ENCODE results near the gene TTC7B.

TTC7B gene

DNA sequence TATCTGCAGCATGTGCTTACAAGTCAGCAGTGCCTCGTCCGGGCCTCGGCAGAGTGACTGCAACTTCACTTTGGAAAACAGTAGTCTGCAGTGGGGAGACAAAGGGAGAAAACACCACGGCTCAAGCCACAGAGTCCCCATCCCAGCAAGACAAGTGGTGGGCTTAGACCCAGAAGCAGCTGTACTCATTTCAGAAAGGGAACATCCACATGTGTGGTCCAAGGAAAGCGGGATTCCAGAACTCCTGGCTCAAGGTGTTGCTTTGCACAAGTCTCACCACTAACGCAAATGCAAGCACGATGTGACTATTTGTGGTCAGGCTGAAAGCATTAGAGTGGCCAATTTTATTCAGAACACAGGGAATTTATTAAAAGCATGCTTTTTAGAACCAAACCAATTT lies 198.3 kb downstream of the TTC7B start:
- Histone ChIP-seq H3K36me3 (ENCODE audit: control insufficient read depth, insufficient read depth, low read length) (no peaks in the 10 kb centered on the region), H3K4me3 (ENCODE audit: insufficient read depth, low read depth, low read length) (no peak overlapping the region), H3K9me3 (ENCODE audit: control insufficient read depth, low read length) (no peaks in the 10 kb centered on the region), H3K27me3 (ENCODE audit: control insufficient read depth, insufficient read depth, low read length, poor library complexity, severe bottlenecking) (no peaks in the 10 kb centered on the region), H3K4me1 (ENCODE audit: control insufficient read depth, insufficient read depth, low read length) (peaks cover 24% of the 10 kb centered on the region), H3K27ac (ENCODE audit: insufficient read depth, low read depth, low read length, poor library complexity, severe bottlenecking) (no peak overlapping the region)
- WGBS, 2 experiments, result 91 to 96% methylated on average over 7 of the region's 7 CpGs

DNA sequence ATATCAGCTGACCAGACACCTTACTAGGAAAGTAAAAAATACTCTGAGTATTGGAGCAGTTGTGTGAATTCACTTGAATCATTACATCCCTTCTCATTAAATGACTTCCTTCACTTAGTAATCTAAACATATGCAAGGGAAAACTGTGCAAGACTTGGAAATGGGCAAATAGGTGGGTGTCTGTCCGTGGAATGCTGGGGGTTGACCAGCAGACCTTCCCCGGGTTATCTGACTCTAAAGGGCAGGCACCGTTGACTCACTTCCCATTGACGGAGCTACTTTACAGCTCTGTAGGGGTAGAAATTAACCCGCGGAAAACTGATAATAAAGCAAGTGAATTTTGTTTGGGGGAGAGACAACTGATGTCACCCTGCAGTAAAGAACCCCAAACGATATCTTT lies 199.3 kb downstream of the TTC7B start:
- no peak overlapping the region for H3K4me3 ChIP-seq (ENCODE audit: insufficient read depth, low read depth, low read length)
- no peaks in the 10 kb centered on the region for H3K27me3 ChIP-seq (ENCODE audit: control insufficient read depth, insufficient read depth, low read length, poor library complexity, severe bottlenecking)
- H3K9me3 ChIP-seq (ENCODE audit: control insufficient read depth, low read length), result no peaks in the 10 kb centered on the region
- H3K27ac ChIP-seq (ENCODE audit: insufficient read depth, low read depth, low read length, poor library complexity, severe bottlenecking), result no peak overlapping the region
- no peaks in the 10 kb centered on the region for H3K36me3 ChIP-seq (ENCODE audit: control insufficient read depth, insufficient read depth, low read length)
- 62 to 69% methylated on average over 6 to 7 of the region's 7 CpGs for WGBS, 2 experiments
- peaks cover 24% of the 10 kb centered on the region for H3K4me1 ChIP-seq (ENCODE audit: control insufficient read depth, insufficient read depth, low read length)

DNA sequence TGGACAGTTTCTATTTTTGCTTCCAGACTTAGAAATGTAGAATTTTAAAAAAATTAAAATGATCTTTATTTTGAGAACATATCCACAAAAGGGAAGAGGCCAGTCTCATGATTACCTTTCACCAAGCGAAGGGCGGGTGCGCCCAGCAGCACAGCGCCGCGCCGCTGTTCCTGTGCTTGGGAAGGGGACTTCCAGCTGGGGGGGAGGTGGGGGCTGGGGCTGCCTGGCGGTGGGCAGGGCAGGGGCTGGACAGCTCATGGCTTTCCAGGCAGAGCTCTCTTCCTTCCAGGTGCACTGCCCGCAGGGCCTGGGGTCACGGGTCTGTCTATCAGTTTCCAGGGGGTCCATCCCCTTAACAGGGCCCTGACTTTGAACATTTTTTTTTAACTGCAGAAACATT lies 199.9 kb downstream of the TTC7B start:
- Histone ChIP-seq H3K4me3 (ENCODE audit: insufficient read depth, low read depth, low read length) (no peak overlapping the region), H3K36me3 (ENCODE audit: control insufficient read depth, insufficient read depth, low read length) (no peaks in the 10 kb centered on the region)
- WGBS, 2 experiments, result 13 to 25% methylated on average over 10 of the region's 10 CpGs

DNA sequence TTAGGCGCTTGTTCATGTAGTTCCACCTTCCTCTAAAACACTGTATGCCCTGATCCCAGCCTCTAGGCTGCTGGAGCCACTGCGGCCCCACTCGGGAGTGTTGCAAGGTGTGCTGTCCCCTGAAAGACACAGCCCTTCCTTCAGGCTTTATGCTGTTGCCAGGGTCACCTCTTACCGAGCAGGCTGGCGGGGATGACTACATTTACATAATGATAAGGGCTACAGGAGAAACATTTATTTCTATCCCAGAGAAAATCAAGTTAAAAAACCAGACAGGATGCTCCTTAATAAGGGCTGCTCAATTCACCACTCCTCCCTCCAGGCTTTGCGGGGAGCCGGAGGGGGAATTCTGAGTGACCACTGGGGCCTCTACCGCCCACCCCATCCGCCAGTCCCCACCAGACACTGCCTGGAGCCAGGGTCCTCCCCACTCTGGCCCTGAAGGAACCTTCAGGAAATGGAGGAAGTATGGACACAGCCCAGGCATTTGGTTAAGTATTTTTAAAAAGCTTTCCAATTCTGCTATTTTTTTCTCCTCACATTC lies 200.6 kb downstream of the TTC7B start:
- peaks cover 24% of the 10 kb centered on the region for H3K4me1 ChIP-seq (ENCODE audit: control insufficient read depth, insufficient read depth, low read length)
- no peaks in the 10 kb centered on the region for H3K36me3 ChIP-seq (ENCODE audit: control insufficient read depth, insufficient read depth, low read length)
- no peaks in the 10 kb centered on the region for H3K9me3 ChIP-seq (ENCODE audit: control insufficient read depth, low read length)
- 56 to 58% methylated on average over 9 of the region's 9 CpGs for WGBS, 2 experiments
- no peaks in the 10 kb centered on the region for H3K27me3 ChIP-seq (ENCODE audit: control insufficient read depth, insufficient read depth, low read length, poor library complexity, severe bottlenecking)
- peak overlapping the region; percentile 5 for H3K27ac ChIP-seq (ENCODE audit: insufficient read depth, low read depth, low read length, poor library complexity, severe bottlenecking)
- H3K4me3 ChIP-seq (ENCODE audit: insufficient read depth, low read depth, low read length), result no peak overlapping the region

More for the DNA sequence above, 199.9 kb downstream of the TTC7B start:
- no peaks in the 10 kb centered on the region for H3K9me3 ChIP-seq (ENCODE audit: control insufficient read depth, low read length)
- no peaks in the 10 kb centered on the region for H3K27me3 ChIP-seq (ENCODE audit: control insufficient read depth, insufficient read depth, low read length, poor library complexity, severe bottlenecking)
- H3K4me1 ChIP-seq (ENCODE audit: control insufficient read depth, insufficient read depth, low read length), result peaks cover 24% of the 10 kb centered on the region
- peak overlapping the region; percentile 5 for H3K27ac ChIP-seq (ENCODE audit: insufficient read depth, low read depth, low read length, poor library complexity, severe bottlenecking)

DNA sequence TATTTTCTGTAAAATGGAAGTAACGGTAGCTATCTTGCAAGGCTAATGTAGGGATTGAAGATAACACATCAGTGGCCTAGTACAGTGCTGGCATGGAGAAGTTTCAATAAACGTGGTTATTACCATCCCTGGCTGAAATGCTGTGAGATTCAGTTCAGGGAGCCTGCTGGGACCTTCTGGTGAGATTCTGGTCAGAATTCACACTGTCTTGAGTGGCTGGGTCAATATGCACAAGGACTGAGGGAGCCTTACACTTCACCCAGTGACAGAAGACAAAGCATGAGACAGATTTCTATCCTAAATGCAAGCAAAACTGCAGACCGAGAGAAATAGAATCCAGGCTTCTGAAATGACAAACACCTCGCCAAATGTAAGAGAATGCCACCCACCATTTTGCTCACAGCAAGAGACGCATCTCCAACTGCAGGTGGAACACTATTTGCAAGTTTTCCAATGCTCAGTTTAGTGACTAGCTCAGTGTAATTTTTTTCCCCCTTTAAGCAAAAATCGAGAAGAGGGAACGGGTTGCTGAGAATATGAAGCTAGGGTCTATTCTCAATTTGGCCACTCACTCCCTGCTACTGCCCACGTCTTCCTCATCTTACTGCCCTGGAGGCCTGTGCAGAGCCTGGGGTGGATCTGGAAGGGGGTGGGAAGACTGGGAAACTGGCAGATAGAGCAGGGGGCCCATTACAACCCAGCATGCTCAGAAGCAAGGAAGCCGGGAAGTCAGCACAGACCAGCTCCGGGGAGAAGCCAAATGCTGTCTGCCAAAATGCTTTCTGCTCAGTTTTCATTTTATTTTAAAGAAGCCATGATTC lies 201.3 kb downstream of the TTC7B start:
- H3K4me1 ChIP-seq (ENCODE audit: control insufficient read depth, insufficient read depth, low read length), result peaks cover 24% of the 10 kb centered on the region
- 80% methylated on average over 10 of the region's 10 CpGs for WGBS, 2 experiments

DNA sequence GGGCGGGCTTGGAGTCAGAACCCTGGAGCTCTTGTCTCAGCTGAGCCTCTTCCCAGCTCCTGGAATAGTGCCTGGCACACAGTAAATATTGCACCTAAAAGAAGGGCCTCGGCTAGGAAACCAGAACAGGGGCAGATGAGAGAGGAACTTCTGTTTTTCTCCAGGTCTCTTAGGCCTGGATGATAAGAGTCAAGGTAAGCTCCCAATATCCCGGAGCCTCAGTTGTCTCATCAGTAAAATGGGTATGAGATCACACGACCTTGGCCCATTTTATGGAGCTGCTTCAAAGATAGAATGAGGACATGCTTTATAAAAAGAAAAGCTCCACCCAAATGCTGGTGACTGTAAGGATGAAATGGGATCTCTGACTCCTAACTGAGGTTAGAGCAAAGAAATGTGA lies 202.2 kb downstream of the TTC7B start:
- Histone ChIP-seq H3K9me3 (ENCODE audit: control insufficient read depth, low read length) (no peaks in the 10 kb centered on the region), H3K4me1 (ENCODE audit: control insufficient read depth, insufficient read depth, low read length) (peaks cover 30% of the 10 kb centered on the region), H3K36me3 (ENCODE audit: control insufficient read depth, insufficient read depth, low read length) (no peaks in the 10 kb centered on the region), H3K27ac (ENCODE audit: insufficient read depth, low read depth, low read length, poor library complexity, severe bottlenecking) (no peak overlapping the region), H3K4me3 (ENCODE audit: insufficient read depth, low read depth, low read length) (no peak overlapping the region), H3K27me3 (ENCODE audit: control insufficient read depth, insufficient read depth, low read length, poor library complexity, severe bottlenecking) (no peaks in the 10 kb centered on the region)
- WGBS, 2 experiments, result 94 to 99% methylated on average over 4 of the region's 4 CpGs

More for the DNA sequence above, 201.3 kb downstream of the TTC7B start:
- no peaks in the 10 kb centered on the region for H3K27me3 ChIP-seq (ENCODE audit: control insufficient read depth, insufficient read depth, low read length, poor library complexity, severe bottlenecking)
- H3K9me3 ChIP-seq (ENCODE audit: control insufficient read depth, low read length), result no peaks in the 10 kb centered on the region
- no peaks in the 10 kb centered on the region for H3K36me3 ChIP-seq (ENCODE audit: control insufficient read depth, insufficient read depth, low read length)
- H3K27ac ChIP-seq (ENCODE audit: insufficient read depth, low read depth, low read length, poor library complexity, severe bottlenecking), result no peak overlapping the region
- H3K4me3 ChIP-seq (ENCODE audit: insufficient read depth, low read depth, low read length), result no peak overlapping the region

DNA sequence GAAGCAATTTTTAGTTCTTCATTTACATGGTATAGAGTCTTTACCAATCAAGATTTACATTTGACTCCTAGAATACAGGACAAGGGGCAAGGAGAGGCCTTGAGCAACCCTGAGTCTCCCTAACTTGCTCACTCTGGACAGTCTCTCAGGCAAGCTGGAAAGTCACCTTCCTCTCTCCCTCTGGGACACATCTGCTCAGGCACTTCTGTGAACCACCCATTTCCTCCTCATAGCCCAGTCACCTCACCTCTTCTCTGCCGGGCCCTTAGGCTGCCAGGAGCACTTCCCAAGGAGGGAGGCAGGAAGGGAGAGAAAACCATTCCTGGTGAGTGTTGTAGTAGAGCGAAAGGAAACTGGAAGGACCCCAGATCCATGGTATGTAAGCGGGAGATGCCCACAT lies 202.8 kb downstream of the TTC7B start:
- Histone ChIP-seq H3K27ac (ENCODE audit: insufficient read depth, low read depth, low read length, poor library complexity, severe bottlenecking) (no peak overlapping the region), H3K4me3 (ENCODE audit: insufficient read depth, low read depth, low read length) (no peak overlapping the region), H3K36me3 (ENCODE audit: control insufficient read depth, insufficient read depth, low read length) (no peaks in the 10 kb centered on the region), H3K4me1 (ENCODE audit: control insufficient read depth, insufficient read depth, low read length) (peaks cover 33% of the 10 kb centered on the region), H3K27me3 (ENCODE audit: control insufficient read depth, insufficient read depth, low read length, poor library complexity, severe bottlenecking) (no peaks in the 10 kb centered on the region), H3K9me3 (ENCODE audit: control insufficient read depth, low read length) (no peaks in the 10 kb centered on the region)
- 93 to 94% methylated on average over 3 of the region's 3 CpGs for WGBS, 2 experiments

DNA sequence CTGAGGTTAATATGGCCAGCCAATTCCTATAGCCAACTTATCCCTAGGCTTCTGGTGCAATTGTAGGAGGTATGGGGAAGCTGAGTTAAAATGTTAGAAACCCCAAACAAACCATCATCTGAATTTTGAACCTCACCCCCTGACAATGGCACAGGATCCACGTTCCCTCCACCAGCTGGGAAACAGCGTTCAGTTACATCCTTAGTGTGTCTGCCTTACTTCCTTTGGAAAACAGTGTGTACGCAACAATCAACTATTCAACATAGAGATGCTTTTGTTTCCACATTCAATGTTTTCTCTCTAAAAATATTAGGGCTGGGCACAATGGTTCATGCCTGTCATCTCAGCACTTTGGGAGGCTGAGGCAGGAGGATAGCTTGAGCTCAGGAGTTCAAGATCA lies 203.4 kb downstream of the TTC7B start:
- peaks cover 33% of the 10 kb centered on the region for H3K4me1 ChIP-seq (ENCODE audit: control insufficient read depth, insufficient read depth, low read length)
- no peak overlapping the region for H3K4me3 ChIP-seq (ENCODE audit: insufficient read depth, low read depth, low read length)
- H3K36me3 ChIP-seq (ENCODE audit: control insufficient read depth, insufficient read depth, low read length), result no peaks in the 10 kb centered on the region
- no peak overlapping the region for H3K27ac ChIP-seq (ENCODE audit: insufficient read depth, low read depth, low read length, poor library complexity, severe bottlenecking)
- H3K27me3 ChIP-seq (ENCODE audit: control insufficient read depth, insufficient read depth, low read length, poor library complexity, severe bottlenecking), result no peaks in the 10 kb centered on the region
- 94 to 96% methylated on average over 3 of the region's 3 CpGs for WGBS, 2 experiments
- H3K9me3 ChIP-seq (ENCODE audit: control insufficient read depth, low read length), result no peaks in the 10 kb centered on the region

DNA sequence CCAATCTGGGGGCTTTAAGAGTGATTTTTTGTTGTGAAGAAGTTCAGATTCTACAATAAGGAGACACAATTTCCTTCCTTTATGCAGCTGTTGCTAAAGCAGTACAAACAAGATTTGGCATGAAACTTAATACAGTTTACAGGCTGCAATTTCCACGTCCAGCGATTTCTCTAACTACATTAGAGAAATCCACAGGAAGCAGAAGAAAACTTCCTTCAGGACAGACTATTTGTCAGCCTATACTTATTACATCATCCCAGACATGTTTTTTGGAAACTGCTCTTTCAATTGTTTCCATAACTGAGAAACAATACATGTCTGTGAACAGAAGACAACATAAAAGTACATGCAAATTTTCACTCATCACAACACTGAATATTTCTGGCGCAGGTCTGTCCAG lies 204.3 kb downstream of the TTC7B start:
- 94 to 95% methylated on average over 3 of the region's 3 CpGs for WGBS, 2 experiments

DNA sequence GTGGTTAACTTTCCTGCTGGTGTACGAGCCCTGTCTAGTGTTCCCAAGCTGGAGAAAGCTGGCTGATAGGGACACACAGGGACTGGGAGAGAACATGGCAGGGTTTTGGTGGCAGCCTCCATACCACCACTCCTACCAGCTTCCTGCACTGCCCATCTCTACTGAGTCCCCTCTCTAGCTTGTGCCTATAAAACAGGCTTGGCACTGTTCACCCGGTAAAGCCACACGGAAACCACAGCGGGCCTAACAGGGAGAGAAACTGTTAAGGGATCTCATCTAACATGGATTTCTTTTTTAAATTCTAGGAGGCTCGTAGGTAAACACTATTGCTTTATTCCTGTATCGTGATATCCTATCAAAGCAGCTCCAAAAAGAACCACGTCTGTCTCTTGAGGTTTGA lies 204.7 kb downstream of the TTC7B start:
- Histone ChIP-seq H3K27me3 (ENCODE audit: control insufficient read depth, insufficient read depth, low read length, poor library complexity, severe bottlenecking) (no peaks in the 10 kb centered on the region), H3K27ac (ENCODE audit: insufficient read depth, low read depth, low read length, poor library complexity, severe bottlenecking) (no peak overlapping the region), H3K4me1 (ENCODE audit: control insufficient read depth, insufficient read depth, low read length) (peaks cover 30% of the 10 kb centered on the region), H3K9me3 (ENCODE audit: control insufficient read depth, low read length) (no peaks in the 10 kb centered on the region), H3K4me3 (ENCODE audit: insufficient read depth, low read depth, low read length) (no peak overlapping the region), H3K36me3 (ENCODE audit: control insufficient read depth, insufficient read depth, low read length) (no peaks in the 10 kb centered on the region)
- 97 to 99% methylated on average over 7 of the region's 7 CpGs for WGBS, 2 experiments

More for the DNA sequence above, 204.3 kb downstream of the TTC7B start:
- Histone ChIP-seq H3K36me3 (ENCODE audit: control insufficient read depth, insufficient read depth, low read length) (no peaks in the 10 kb centered on the region), H3K27ac (ENCODE audit: insufficient read depth, low read depth, low read length, poor library complexity, severe bottlenecking) (no peak overlapping the region), H3K9me3 (ENCODE audit: control insufficient read depth, low read length) (no peaks in the 10 kb centered on the region), H3K4me3 (ENCODE audit: insufficient read depth, low read depth, low read length) (no peak overlapping the region), H3K27me3 (ENCODE audit: control insufficient read depth, insufficient read depth, low read length, poor library complexity, severe bottlenecking) (no peaks in the 10 kb centered on the region), H3K4me1 (ENCODE audit: control insufficient read depth, insufficient read depth, low read length) (peaks cover 34% of the 10 kb centered on the region)
